ENCODE results near the gene FAM162A.

GRCh38 chr3:122451371-122451770, 67.4 kb downstream of the FAM162A start:
- TF ChIP-seq EZH2 (IDR thresholded peaks at IDR 0.05) (no peak), POLR2AphosphoS5 (IDR thresholded peaks at IDR 0.05; ENCODE audit: borderline replicate concordance, low read depth, low read length) (no peak)
